Adrenal gland (tissue), 19 donors: ENCODE measurements around the gene AFM. TPM values are rescaled to one million over a fixed set of nuclear protein-coding genes. Genes with fewer than 3 reads are reported as not detected.

Source experiments
- DNase-seq, 7 donors: peaks; one replicate each; pipeline ENCODE4 v3.0.0-alpha.2; 2019 to 2020
- H3K27ac ChIP-seq, 5 donors: fragments of 200-600 bp; sonication (generic) in 4 of 5; 1 replicate in 3 of 5; 2 replicates in 2 of 5; pipeline versions ENCODE4 v1.5.1 to v1.8.0; 2016 to 2020; ENCODE audit warnings: mild to moderate bottlenecking in 1 of 5
- H3K27me3 ChIP-seq: fragments of 200-600 bp; 2 replicates; pipeline ENCODE4 v1.8.0; 2021
- H3K36me3 ChIP-seq, 2 donors: fragments of 200-600 bp; replicated peaks in 1 of 2; 1 replicate in 1 of 2; 2 replicates in 1 of 2; pipeline versions ENCODE4 v1.5.1 to v1.8.0; 2018 to 2022
- H3K4me1 ChIP-seq, 2 donors: fragments of 200-600 bp; replicated peaks in 1 of 2; 1 replicate in 1 of 2; 2 replicates in 1 of 2; pipeline versions ENCODE4 v1.5.1 to v1.8.0; 2018 to 2021
- H3K4me3 ChIP-seq, 4 donors: fragments of 200-600 bp; sonication (generic) in 3 of 4; one replicate each; pipeline ENCODE4 v1.5.1; 2016 to 2018
- H3K9me3 ChIP-seq, 3 donors: fragments of 200-600 bp; sonication (generic) in 1 of 3; replicated peaks in 1 of 3; 1 replicate in 2 of 3; 2 replicates in 1 of 3; pipeline versions ENCODE4 v1.5.1 to v1.8.0; 2016 to 2021
- POLR2A ChIP-seq, 2 donors: fragments of 450-650 bp; IDR thresholded peaks; one replicate each; pipeline ENCODE4 v1.6.1; 2017; ENCODE audit warnings: antibody characterized with exemption in 2 of 2, mild to moderate bottlenecking in 2 of 2, moderate library complexity in 1 of 2
- WGBS, 4 donors: extraction: QIAGEN DNeasy Blood & Tissue Kit in 2 of 4; methylation state at CpG; one replicate each; pipeline versions ENCODE4 v1.1.5 to v1.1.7; 2013 to 2017; 5-methylcytosine and 5-hydroxymethylcytosine counted together
- intact Hi-C, 2 donors: fragments of 100-400 bp; cut with DNase I; formaldehyde crosslinking; loops; one replicate each; pipeline versions ENCODE4 v1.14.1 to v1.15.0; 2022 to 2023
- long read RNA-seq, 10 donors: library from polyadenylated mRNA in 3 of 10; unstranded in 2 of 10; stranded (forward) in 1 of 10; transcript quantifications; one replicate each; pipeline ENCODE4 v2.0.0 and lab custom pipeline, GENCODE V29; 2021 to 2026
- polyA plus RNA-seq, 3 donors: library from polyadenylated mRNA; stranded (reverse); fragments of 200-250 nt in 2 of 3; fragments of 350-450 nt in 1 of 3; fragmentation: Illumina TruSeq in 1 of 3; extraction: RNeasy Lipid Tissue Mini Kit (QIAGEN cat#74804) in 1 of 3; gene quantifications; one replicate each; pipeline ENCODE4 v1.2.3, GENCODE V29; 2013 to 2014
- total RNA-seq, 9 donors: library from RNA; depleted of rRNA in 4 of 9; stranded (reverse); fragments of >200 nt in 4 of 9; fragments of 120-200 nt in 1 of 9; fragmentation: NEBNext Ultra II Directional in 1 of 9; extraction: Animal tissue kit (Norgen Biotek cat#: 25700) in 1 of 9; gene quantifications; one replicate each; pipeline versions ENCODE4 v1.1.0 to v1.2.4, GENCODE V29; 2013 to 2023
- TF ChIP-seq, protein P1 (sequence below), 6 experiments: fragments of 450-650 bp in 4 of 6; fragments of 200-600 bp in 2 of 6; sonication (generic) in 1 of 6; IDR thresholded peaks; 1 replicate in 5 of 6; 2 replicates in 1 of 6; pipeline versions ENCODE4 v1.5.1 to v1.8.0; 2016 to 2021; ENCODE audit warnings: antibody characterized with exemption in 6 of 6, mild to moderate bottlenecking in 2 of 6, moderate library complexity in 1 of 6
- donor health status: healthy with polysubstance abuse.
- donor health status: Bipolar disorder and iron deficiency.
- donor health status: DM: yes; HTN: yes; CAD: no.
- donor health status: DM: no; HTN: no; CAD: no.
- donor health status: DM: no; HTN: no; CAD: no.
- donor health status: DM: yes; HTN: yes; CAD: no.

The AFM gene
- not detected for total RNA-seq
- not detected for polyA plus RNA-seq
- long read RNA-seq, donor 1, result 0 reads
- long read RNA-seq, donor 2, result 0 reads
- long read RNA-seq, donor 3, result 0 reads
- long read RNA-seq, donor 4, result 0 reads
- long read RNA-seq, donor 5, result 0 reads
- long read RNA-seq, donor 6, result 0 reads
- long read RNA-seq, donor 7, result 0 reads
- long read RNA-seq, donor 8, result 0 reads
- long read RNA-seq, donor 9, result 0 reads
- long read RNA-seq, donor 10, result 0 reads

GRCh38 chr4:73481358-73481757 is at the start of gene AFM:
Gene AFM (plus strand): TSS chr4:73481745. CDS start chr4:73481776, 31 bp downstream.
- WGBS, 4 donors, result 35 to 39% (median 35%) methylated on average over 2 of the region's 2 CpGs
- Histone ChIP-seq H3K9me3 (no peaks in the 10 kb centered on the region), H3K4me1 (no peaks in the 10 kb centered on the region), H3K27ac (no peak within 1 kb of the TSS), H3K4me3 (no peak within 1 kb of the TSS), H3K36me3 (no peaks in the 10 kb centered on the region), H3K27me3 (no peaks in the 10 kb centered on the region)
- no peak for DNase-seq
- intact Hi-C loops, result no loop called here
- TF ChIP-seq POLR2A (IDR thresholded peaks at IDR 0.05), result no peak
- TF ChIP-seq, protein P1, sequence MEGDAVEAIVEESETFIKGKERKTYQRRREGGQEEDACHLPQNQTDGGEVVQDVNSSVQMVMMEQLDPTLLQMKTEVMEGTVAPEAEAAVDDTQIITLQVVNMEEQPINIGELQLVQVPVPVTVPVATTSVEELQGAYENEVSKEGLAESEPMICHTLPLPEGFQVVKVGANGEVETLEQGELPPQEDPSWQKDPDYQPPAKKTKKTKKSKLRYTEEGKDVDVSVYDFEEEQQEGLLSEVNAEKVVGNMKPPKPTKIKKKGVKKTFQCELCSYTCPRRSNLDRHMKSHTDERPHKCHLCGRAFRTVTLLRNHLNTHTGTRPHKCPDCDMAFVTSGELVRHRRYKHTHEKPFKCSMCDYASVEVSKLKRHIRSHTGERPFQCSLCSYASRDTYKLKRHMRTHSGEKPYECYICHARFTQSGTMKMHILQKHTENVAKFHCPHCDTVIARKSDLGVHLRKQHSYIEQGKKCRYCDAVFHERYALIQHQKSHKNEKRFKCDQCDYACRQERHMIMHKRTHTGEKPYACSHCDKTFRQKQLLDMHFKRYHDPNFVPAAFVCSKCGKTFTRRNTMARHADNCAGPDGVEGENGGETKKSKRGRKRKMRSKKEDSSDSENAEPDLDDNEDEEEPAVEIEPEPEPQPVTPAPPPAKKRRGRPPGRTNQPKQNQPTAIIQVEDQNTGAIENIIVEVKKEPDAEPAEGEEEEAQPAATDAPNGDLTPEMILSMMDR (IDR thresholded peaks at IDR 0.05), result no peak

- Histone ChIP-seq H3K27ac (no peak overlapping the region), H3K36me3 (no peaks in the 10 kb centered on the region), H3K9me3 (no peaks in the 10 kb centered on the region), H3K4me3 (no peak overlapping the region), H3K27me3 (no peaks in the 10 kb centered on the region), H3K4me1 (no peaks in the 10 kb centered on the region)
- intact Hi-C loops, result no loop called here
- WGBS, 4 donors, result 72 to 78% (median 75%) methylated on average over 1 of the region's 1 CpG
- no peak for DNase-seq
- TF ChIP-seq POLR2A (IDR thresholded peaks at IDR 0.05), result no peak
- TF ChIP-seq, protein P1 (IDR thresholded peaks at IDR 0.05), result no peak
These were observed 49.8 kb upstream of the AFM start for GRCh38 chr4:73431813-73432168.

DNA sequence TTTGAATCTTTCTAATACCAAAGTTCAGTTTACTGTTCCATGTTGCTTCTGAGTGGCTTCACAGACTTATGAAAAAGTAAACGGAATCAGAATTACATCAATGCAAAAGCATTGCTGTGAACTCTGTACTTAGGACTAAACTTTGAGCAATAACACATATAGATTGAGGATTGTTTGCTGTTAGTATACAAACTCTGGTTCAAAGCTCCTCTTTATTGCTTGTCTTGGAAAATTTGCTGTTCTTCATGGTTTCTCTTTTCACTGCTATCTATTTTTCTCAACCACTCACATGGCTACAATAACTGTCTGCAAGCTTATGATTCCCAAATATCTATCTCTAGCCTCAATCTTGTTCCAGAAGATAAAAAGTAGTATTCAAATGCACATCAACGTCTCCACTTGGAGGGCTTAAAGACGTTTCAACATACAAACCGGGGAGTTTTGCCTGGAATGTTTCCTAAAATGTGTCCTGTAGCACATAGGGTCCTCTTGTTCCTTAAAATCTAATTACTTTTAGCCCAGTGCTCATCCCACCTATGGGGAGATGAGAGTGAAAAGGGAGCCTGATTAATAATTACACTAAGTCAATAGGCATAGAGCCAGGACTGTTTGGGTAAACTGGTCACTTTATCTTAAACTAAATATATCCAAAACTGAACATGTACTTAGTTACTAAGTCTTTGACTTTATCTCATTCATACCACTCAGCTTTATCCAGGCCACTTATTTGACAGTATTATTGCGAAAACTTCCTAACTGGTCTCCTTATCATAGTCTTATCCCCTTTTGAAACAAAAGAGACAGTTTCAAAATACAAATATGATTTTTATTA is 49.2 kb upstream of the AFM start:
- no peaks in the 10 kb centered on the region for H3K36me3 ChIP-seq
- TF ChIP-seq, protein P1 (IDR thresholded peaks at IDR 0.05), result no peak
- no peak for TF ChIP-seq POLR2A (IDR thresholded peaks at IDR 0.05)
- WGBS, 4 donors, result 76 to 84% (median 78%) methylated on average over 5 of the region's 5 CpGs
- H3K4me3 ChIP-seq, result no peak overlapping the region
- no peaks in the 10 kb centered on the region for H3K9me3 ChIP-seq
- intact Hi-C loops, result no loop called here
- H3K27me3 ChIP-seq, result no peaks in the 10 kb centered on the region
- H3K27ac ChIP-seq, result no peak overlapping the region
- no peak for DNase-seq
- no peaks in the 10 kb centered on the region for H3K4me1 ChIP-seq

GRCh38 chr4:73433140-73433539 is 48.4 kb upstream of the AFM start:
- no peak for DNase-seq
- WGBS, 4 donors, result 79 to 84% (median 82%) methylated on average over 2 of the region's 2 CpGs
- no peak for TF ChIP-seq POLR2A (IDR thresholded peaks at IDR 0.05)
- TF ChIP-seq, protein P1 (IDR thresholded peaks at IDR 0.05), result no peak

More at GRCh38 chr4:73433140-73433539, 48.4 kb upstream of the AFM start:
- no peak overlapping the region for H3K4me3 ChIP-seq
- no peaks in the 10 kb centered on the region for H3K27me3 ChIP-seq
- H3K4me1 ChIP-seq, result no peaks in the 10 kb centered on the region
- no peaks in the 10 kb centered on the region for H3K36me3 ChIP-seq
- H3K9me3 ChIP-seq, result no peaks in the 10 kb centered on the region
- no peak overlapping the region for H3K27ac ChIP-seq
- intact Hi-C loops, result no loop called here
